ENCODE data around the gene MACC1.

DNA sequence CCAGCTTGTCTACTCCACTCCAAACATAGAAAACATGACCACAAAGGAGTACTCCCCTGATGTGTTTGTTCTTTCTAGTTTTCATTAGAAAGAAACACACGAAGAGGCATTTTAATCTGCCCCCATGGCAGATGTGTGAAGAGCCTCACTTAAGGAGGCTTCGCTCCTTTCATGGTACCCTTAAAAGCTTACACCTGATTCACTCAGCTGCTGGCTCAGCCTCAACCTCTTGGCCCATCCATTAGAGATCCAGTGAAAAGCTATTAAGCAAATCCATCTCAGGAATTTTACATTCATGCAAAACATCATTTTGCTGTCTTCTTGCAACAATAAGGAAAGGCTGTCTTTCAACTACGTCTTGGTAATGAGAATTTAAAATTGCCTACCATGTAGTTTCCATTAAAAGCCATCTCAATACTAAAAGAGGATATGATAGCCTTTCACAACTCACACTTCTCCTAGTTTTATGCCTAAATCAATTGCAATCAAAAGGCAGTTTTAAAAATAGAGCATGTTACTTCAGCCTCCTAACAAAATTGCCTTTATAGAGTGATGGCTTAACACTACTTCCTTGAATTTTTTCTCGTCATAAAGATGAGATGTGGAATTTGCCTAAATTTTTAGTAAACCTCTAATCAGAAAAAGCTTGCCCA lies 22.7 kb downstream of the MACC1 start:
- TF ChIP-seq, protein P1, sequence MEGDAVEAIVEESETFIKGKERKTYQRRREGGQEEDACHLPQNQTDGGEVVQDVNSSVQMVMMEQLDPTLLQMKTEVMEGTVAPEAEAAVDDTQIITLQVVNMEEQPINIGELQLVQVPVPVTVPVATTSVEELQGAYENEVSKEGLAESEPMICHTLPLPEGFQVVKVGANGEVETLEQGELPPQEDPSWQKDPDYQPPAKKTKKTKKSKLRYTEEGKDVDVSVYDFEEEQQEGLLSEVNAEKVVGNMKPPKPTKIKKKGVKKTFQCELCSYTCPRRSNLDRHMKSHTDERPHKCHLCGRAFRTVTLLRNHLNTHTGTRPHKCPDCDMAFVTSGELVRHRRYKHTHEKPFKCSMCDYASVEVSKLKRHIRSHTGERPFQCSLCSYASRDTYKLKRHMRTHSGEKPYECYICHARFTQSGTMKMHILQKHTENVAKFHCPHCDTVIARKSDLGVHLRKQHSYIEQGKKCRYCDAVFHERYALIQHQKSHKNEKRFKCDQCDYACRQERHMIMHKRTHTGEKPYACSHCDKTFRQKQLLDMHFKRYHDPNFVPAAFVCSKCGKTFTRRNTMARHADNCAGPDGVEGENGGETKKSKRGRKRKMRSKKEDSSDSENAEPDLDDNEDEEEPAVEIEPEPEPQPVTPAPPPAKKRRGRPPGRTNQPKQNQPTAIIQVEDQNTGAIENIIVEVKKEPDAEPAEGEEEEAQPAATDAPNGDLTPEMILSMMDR (IDR thresholded peaks at IDR 0.05): no peak
- no peak for TF ChIP-seq POLR2A (IDR thresholded peaks at IDR 0.05)
